GM10266 (cell line): ENCODE measurements around the gene C1QC.

Experiments used
- DNase-seq: peaks from one replicate; pipeline ENCODE4 v3.0.0; 2012; ENCODE audit errors: extremely low spot score
- CTCF ChIP-seq: IDR thresholded peaks from 2 replicates; pipeline ENCODE4 v1.5.1; 2012; ENCODE audit warnings: mild to moderate bottlenecking, low read depth; ENCODE audit not compliant: control insufficient read depth, insufficient read depth; ENCODE audit errors: missing control alignments

Gene C1QC

GRCh38 chr1:22683547-22683946 lies 40.1 kb downstream of the C1QC start:
- DNase-seq: no peak
- no peak for TF ChIP-seq CTCF

GRCh38 chr1:22685591-22686059 lies 42.2 kb downstream of the C1QC start:
- no peak for TF ChIP-seq CTCF
- no peak for DNase-seq

- no peak for TF ChIP-seq CTCF
- no peak for DNase-seq
Measured at GRCh38 chr1:22687191-22687590, 43.8 kb downstream of the C1QC start.

- no peak for DNase-seq
- no peak for TF ChIP-seq CTCF
Measured at GRCh38 chr1:22688466-22688865, 45.0 kb downstream of the C1QC start.

- no peak for DNase-seq
- no peak for TF ChIP-seq CTCF
Measured at GRCh38 chr1:22689505-22689904, 46.1 kb downstream of the C1QC start.

- DNase-seq: no peak
- no peak for TF ChIP-seq CTCF
Measured at GRCh38 chr1:22691031-22691753, 47.8 kb downstream of the C1QC start.

GRCh38 chr1:22694172-22694571 lies 50.7 kb downstream of the C1QC start:
- TF ChIP-seq CTCF: no peak
- no peak for DNase-seq
